H1 (cell line): Measurements from ENCODE around the gene EML5. TPM values are rescaled to one million over a fixed set of nuclear protein-coding genes. Genes with fewer than 3 reads are reported as not detected.

ENCODE experiments used
- CTCF ChIA-PET: fragments of 300-600 bp; sonication (Branson Sonifier 250); formaldehyde crosslinking; loops from one replicate; lab custom pipeline; 2021; ENCODE audit not compliant: partially characterized antibody; lab: Charles Lee
- POLR2A ChIA-PET: fragments of 300-600 bp; sonication (Branson Sonifier 250); formaldehyde crosslinking; loops from one replicate; lab custom pipeline; 2021; ENCODE audit warnings: inconsistent platforms; ENCODE audit not compliant: partially characterized antibody; lab: Charles Lee
- DNase-seq, 2 experiments: peaks; one replicate each; pipeline versions ENCODE4 v3.0.0 to v3.0.0-alpha.2; 2010 to 2022; ENCODE audit warnings: low spot score in 2 of 2, low read depth in 1 of 2, mixed read lengths in 1 of 2
- FAIRE-seq: peaks from 2 replicates; lab custom pipeline; 2011; peaks lifted over from hg19 to GRCh38; lab: Jason Lieb, UNC
- H2AFZ ChIP-seq: 2 replicates; pipeline ENCODE4 v1.8.1; 2012; ENCODE audit warnings: low read length, inconsistent platforms
- H2AK5ac ChIP-seq: 2 replicates; pipeline ENCODE4 v1.6.1; 2013; ENCODE audit warnings: low read depth, low read length
- H2BK120ac ChIP-seq: replicated peaks from 2 replicates; pipeline ENCODE3; 2013; ENCODE audit warnings: low read depth, low read length, inconsistent platforms
- H2BK12ac ChIP-seq: 2 replicates; pipeline ENCODE4 v1.6.1; 2013; ENCODE audit warnings: low read depth, low read length
- H2BK15ac ChIP-seq: 2 replicates; pipeline ENCODE4 v1.6.1; 2013; ENCODE audit warnings: low read length
- H2BK20ac ChIP-seq: 2 replicates; pipeline ENCODE4 v1.6.1; 2013; ENCODE audit warnings: low read length
- H2BK5ac ChIP-seq: 2 replicates; pipeline ENCODE4 v1.6.1; 2013; ENCODE audit warnings: low read depth, low read length
- H3K14ac ChIP-seq: 2 replicates; pipeline ENCODE4 v1.6.1; 2013; ENCODE audit warnings: inconsistent platforms; ENCODE audit not compliant: insufficient read length
- H3K18ac ChIP-seq: 2 replicates; pipeline ENCODE4 v1.6.1; 2013; ENCODE audit warnings: low read length; ENCODE audit errors: extremely low read depth
- H3K23ac ChIP-seq: 2 replicates; pipeline ENCODE4 v1.6.1; 2013; ENCODE audit warnings: inconsistent platforms; ENCODE audit not compliant: insufficient read length
- H3K23me2 ChIP-seq: 2 replicates; pipeline ENCODE4 v1.6.1; 2013; ENCODE audit warnings: low read depth, low read length
- H3K27ac ChIP-seq: 2 replicates; pipeline ENCODE4 v1.6.1; 2011; ENCODE audit warnings: low read depth, low read length, inconsistent platforms
- H3K27me3 ChIP-seq, 4 experiments: replicated peaks in 1 of 4; 1 replicate in 1 of 4; 2 replicates in 3 of 4; pipeline versions ENCODE4 v1.6.1 to v1.8.1; 2011 to 2013; ENCODE audit warnings: low read length in 3 of 4, mild to moderate bottlenecking in 3 of 4, inconsistent platforms in 2 of 4, mixed read lengths in 2 of 4, moderate library complexity in 1 of 4; ENCODE audit not compliant: control insufficient read depth in 3 of 4, insufficient read depth in 3 of 4; ENCODE audit errors: extremely low read depth in 1 of 4
- H3K36me3 ChIP-seq, 4 experiments: 2 replicates each; pipeline versions ENCODE4 v1.6.1 to v1.8.1; 2011 to 2013; ENCODE audit warnings: mild to moderate bottlenecking in 4 of 4, low read length in 3 of 4, moderate library complexity in 2 of 4, control low read depth in 1 of 4, inconsistent platforms in 1 of 4; ENCODE audit not compliant: insufficient read depth in 4 of 4, control insufficient read depth in 2 of 4
- H3K4ac ChIP-seq: replicated peaks from 2 replicates; pipeline ENCODE3; 2013; ENCODE audit warnings: low read length, low read depth, mixed read lengths, inconsistent platforms; ENCODE audit not compliant: insufficient read length
- H3K4me1 ChIP-seq, 4 experiments: replicated peaks in 1 of 4; 1 replicate in 1 of 4; 2 replicates in 3 of 4; pipeline versions ENCODE4 v1.6.1 to v1.8.1; 2011 to 2013; ENCODE audit warnings: low read length in 3 of 4, inconsistent platforms in 2 of 4, mixed read lengths in 1 of 4; ENCODE audit not compliant: insufficient read depth in 4 of 4, control insufficient read depth in 3 of 4
- H3K4me2 ChIP-seq, 2 experiments: 2 replicates each; pipeline versions ENCODE4 v1.6.1 to v1.8.1; 2011 to 2013; ENCODE audit warnings: low read depth in 2 of 2, low read length in 2 of 2, control low read depth in 1 of 2, inconsistent platforms in 1 of 2, mild to moderate bottlenecking in 1 of 2; ENCODE audit not compliant: insufficient read depth in 1 of 2
- H3K4me3 ChIP-seq, 4 experiments: fragments of 200-600, 300-600 bp in 1 of 4; sonication (generic), shearing (Covaris generic), sonication (Bioruptor Twin) in 1 of 4; 2 replicates each; pipeline versions ENCODE4 v1.5.1 to v1.8.1; 2011 to 2016; ENCODE audit warnings: low read length in 4 of 4, low read depth in 3 of 4, control low read depth in 2 of 4, inconsistent platforms in 2 of 4, mild to moderate bottlenecking in 2 of 4, mixed read lengths in 1 of 4, moderate library complexity in 1 of 4; ENCODE audit not compliant: insufficient read depth in 2 of 4; ENCODE audit errors: extremely low read depth in 1 of 4
- H3K56ac ChIP-seq: replicated peaks from 2 replicates; pipeline ENCODE3; 2013; ENCODE audit warnings: low read depth, mild to moderate bottlenecking, mixed read lengths, low read length, inconsistent platforms; ENCODE audit not compliant: insufficient read length
- H3K79me1 ChIP-seq: 2 replicates; pipeline ENCODE4 v1.6.1; 2013; ENCODE audit warnings: low read depth, low read length, control low read depth
- H3K79me2 ChIP-seq, 2 experiments: 2 replicates each; pipeline versions ENCODE4 v1.6.1 to v1.8.1; 2012 to 2013; ENCODE audit warnings: low read length in 2 of 2, mild to moderate bottlenecking in 2 of 2, inconsistent platforms in 1 of 2; ENCODE audit not compliant: insufficient read depth in 2 of 2, control insufficient read depth in 1 of 2
- H3K9ac ChIP-seq, 4 experiments: replicated peaks in 1 of 4; 1 replicate in 1 of 4; 2 replicates in 3 of 4; pipeline versions ENCODE4 v1.6.1 to v1.8.1; 2011 to 2013; ENCODE audit warnings: low read depth in 3 of 4, low read length in 3 of 4, control low read depth in 2 of 4, mild to moderate bottlenecking in 2 of 4, moderate library complexity in 2 of 4, inconsistent platforms in 1 of 4; ENCODE audit errors: extremely low read depth in 1 of 4
- H3K9me3 ChIP-seq, 2 experiments: 2 replicates each; pipeline versions ENCODE4 v1.6.1 to v1.8.1; 2012 to 2013; ENCODE audit warnings: mild to moderate bottlenecking in 2 of 2, moderate library complexity in 2 of 2, control low read depth in 1 of 2, inconsistent platforms in 1 of 2, low read depth in 1 of 2, low read length in 1 of 2, mixed read lengths in 1 of 2; ENCODE audit not compliant: insufficient read depth in 2 of 2
- H4K20me1 ChIP-seq, 2 experiments: replicated peaks in 1 of 2; 2 replicates each; pipeline versions ENCODE3 to v1.8.1; 2011 to 2013; ENCODE audit warnings: inconsistent platforms in 2 of 2, low read length in 2 of 2, mild to moderate bottlenecking in 1 of 2; ENCODE audit not compliant: insufficient read depth in 2 of 2, control insufficient read depth in 1 of 2
- H4K5ac ChIP-seq: 2 replicates; pipeline ENCODE4 v1.6.1; 2013; ENCODE audit warnings: low read length, low read depth, mixed read lengths, inconsistent platforms; ENCODE audit not compliant: insufficient read length
- H4K8ac ChIP-seq: 2 replicates; pipeline ENCODE4 v1.8.0; 2013; ENCODE audit warnings: mild to moderate bottlenecking, moderate library complexity, low read length, inconsistent platforms; ENCODE audit not compliant: insufficient read depth; ENCODE audit errors: extremely low read depth
- H4K91ac ChIP-seq: replicated peaks from 2 replicates; pipeline ENCODE3; 2013; ENCODE audit warnings: low read length, mixed read lengths, inconsistent platforms; ENCODE audit not compliant: insufficient read length
- KDM1A ChIP-seq: fragments of 200-600, 300-600 bp; sonication (generic); IDR thresholded peaks from 2 replicates; pipeline ENCODE4 v1.7.1; 2016; ENCODE audit warnings: mild to moderate bottlenecking, low read length, borderline replicate concordance
- POLR2AphosphoS5 ChIP-seq: IDR thresholded peaks from 2 replicates; pipeline ENCODE4 v1.6.1; 2011; ENCODE audit warnings: low read depth, low read length
- TEAD4 ChIP-seq: IDR thresholded peaks from 2 replicates; pipeline ENCODE4 v1.6.1; 2012; ENCODE audit warnings: low read depth, low read length, inconsistent platforms, mixed read lengths
- polyA plus RNA-seq, 7 experiments: library from polyadenylated mRNA; depleted of rRNA in 3 of 7; stranded (reverse) in 5 of 7; unstranded in 2 of 7; fragments of >200 nt in 5 of 7; fragments of 200-250 nt in 2 of 7; gene quantifications; 1 replicate in 5 of 7; 2 replicates in 1 of 7; 4 replicates in 1 of 7; pipeline versions ENCODE4 v1.2.1 to v1.2.3, GENCODE V29; 2011 to 2013; ENCODE audit warnings: missing spikeins in 2 of 7, mixed read lengths in 2 of 7
- total RNA-seq: library from RNA; stranded (reverse); fragmentation: NEBNext Ultra II Directional; extraction: Animal tissue kit (Norgen Biotek cat#: 25700); gene quantifications from 2 replicates; pipeline ENCODE4 v1.2.1, GENCODE V29; 2021

Gene EML5
- total and polyA plus RNA-seq, 2 of the 8 experiments (the other 6 are each of a cell fraction or from before 2014, with no cell fraction given) = 0.39 to 0.88 TPM

- Histone ChIP-seq H2BK20ac (no peak overlapping the region), H4K91ac (no peak overlapping the region), H2BK5ac (no peak overlapping the region), H3K79me2 (no peaks in the 10 kb centered on the region), H4K8ac (no peak overlapping the region), H3K9ac (no peak overlapping the region), H2BK15ac (no peak overlapping the region), H3K56ac (no peak overlapping the region), H3K14ac (no peak overlapping the region), H3K79me1 (no peaks in the 10 kb centered on the region), H4K5ac (no peak overlapping the region), H3K4me2 (no peak overlapping the region), H2AFZ (no peak overlapping the region), H4K20me1 (peaks cover 0 to 6% of the 10 kb centered on the region in 2 experiments), H3K18ac (no peak overlapping the region), H3K23ac (no peak overlapping the region), H3K4me1 (peaks cover 0 to 4% (median 1%) of the 10 kb centered on the region in 4 experiments; a peak in 2 of 7 replicates), H3K23me2 (no peaks in the 10 kb centered on the region; the same call in 1 of the 2 replicates), H3K9me3 (peaks cover 0 to 3% of the 10 kb centered on the region in 2 experiments; a peak in 1 of 4 replicates), H3K4ac (no peak overlapping the region), H3K27ac (no peak overlapping the region), H3K36me3 (peaks cover 30 to 91% (median 75%) of the 10 kb centered on the region in 4 experiments), H3K4me3 (no peak overlapping the region), H3K27me3 (no peaks in the 10 kb centered on the region), H2BK120ac (no peak overlapping the region), H2BK12ac (no peak overlapping the region), H2AK5ac (no peak overlapping the region)
- no peak for DNase-seq
- POLR2A ChIA-PET = no interaction called here
- TF ChIP-seq KDM1A (peak; percentile 91), POLR2AphosphoS5 (0 out of 2 replicates have a peak, but pooled peaks have one; percentile 6), TEAD4 (no peak)
- CTCF ChIA-PET = no interaction called here
- no peak for FAIRE-seq
Measured at GRCh38 chr14:88607829-88608228, 184.9 kb downstream of the EML5 start.
